ENCODE data around the gene MYBPC3.

The MYBPC3 gene

GRCh38 chr11:47372422-47372821 is 19.9 kb upstream of the MYBPC3 start:
- H3K4me3 ChIP-seq (ENCODE audit: low read depth, low read length): no peak overlapping the region
- TF ChIP-seq CTCF (IDR thresholded peaks at IDR 0.05; ENCODE audit: borderline replicate concordance, insufficient read depth, low read depth, low read length): no peak

GRCh38 chr11:47369676-47370075 is 17.2 kb upstream of the MYBPC3 start:
- TF ChIP-seq CTCF (IDR thresholded peaks at IDR 0.05; ENCODE audit: borderline replicate concordance, insufficient read depth, low read depth, low read length): no peak
- no peak overlapping the region for H3K4me3 ChIP-seq (ENCODE audit: low read depth, low read length)

DNA sequence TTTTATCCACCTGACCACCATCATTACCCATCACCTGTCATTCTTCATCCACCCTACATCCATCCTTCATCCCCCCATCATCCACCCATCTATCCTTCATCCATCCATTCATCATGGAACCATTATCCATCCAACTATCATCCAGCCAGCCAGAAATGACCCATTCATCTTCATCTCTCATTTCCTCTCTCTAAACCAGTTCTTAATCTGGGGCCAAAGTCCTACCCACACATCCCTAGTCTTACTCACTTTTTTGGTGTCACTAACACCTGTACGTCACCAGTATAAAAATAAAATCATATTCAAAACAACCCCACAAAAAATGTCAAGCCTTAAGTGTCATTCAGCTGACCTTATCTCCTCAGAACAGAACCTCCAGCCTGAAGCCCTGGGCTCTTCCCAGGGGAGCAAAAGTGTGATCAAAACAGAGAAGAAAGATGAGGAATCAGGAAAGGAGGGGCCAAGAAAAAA is 13.6 kb upstream of the MYBPC3 start:
- no peak overlapping the region for H3K4me3 ChIP-seq (ENCODE audit: low read depth, low read length)
- no peak for TF ChIP-seq CTCF (IDR thresholded peaks at IDR 0.05; ENCODE audit: borderline replicate concordance, insufficient read depth, low read depth, low read length)

DNA sequence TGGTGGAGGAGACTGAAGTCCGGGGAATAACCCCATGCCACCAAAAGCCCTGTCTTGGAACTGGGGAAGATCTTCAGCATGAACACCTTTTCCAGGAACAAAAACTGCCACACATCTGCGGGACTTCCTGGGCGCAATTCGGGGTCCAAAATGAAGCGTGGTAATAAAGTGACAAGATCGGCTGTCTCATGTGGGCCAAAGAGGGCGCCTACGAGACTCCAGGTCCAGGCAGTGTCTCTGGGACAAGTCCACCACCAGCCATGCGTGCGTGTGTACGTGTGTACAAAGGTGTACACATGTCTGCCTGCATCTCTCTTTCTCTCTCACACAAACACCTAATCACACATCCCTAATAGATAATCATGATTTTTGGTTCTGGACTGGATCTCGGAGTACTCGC is 8.9 kb upstream of the MYBPC3 start:
- no peak overlapping the region for H3K4me3 ChIP-seq (ENCODE audit: low read depth, low read length)
- no peak for TF ChIP-seq CTCF (IDR thresholded peaks at IDR 0.05; ENCODE audit: borderline replicate concordance, insufficient read depth, low read depth, low read length)

DNA sequence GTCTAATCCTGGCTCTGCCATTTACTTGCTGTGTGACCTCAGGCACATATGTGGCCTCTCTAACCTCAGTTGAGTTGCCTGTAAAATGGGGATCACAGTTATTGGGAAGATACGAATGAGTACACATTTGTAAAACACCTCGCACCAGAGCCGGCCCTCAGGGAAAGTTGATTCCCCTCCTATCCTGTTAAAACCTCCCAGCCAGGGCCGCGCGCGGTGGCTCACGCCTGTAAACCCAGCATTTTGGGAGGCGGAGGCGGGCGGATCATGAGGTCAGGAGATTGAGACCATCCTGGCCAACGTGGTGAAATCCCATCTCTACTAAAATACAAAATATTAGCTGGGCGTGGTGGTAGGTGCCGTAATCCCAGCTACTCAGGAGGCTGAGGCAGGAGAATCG is 7.8 kb upstream of the MYBPC3 start:
- no peak for TF ChIP-seq CTCF (IDR thresholded peaks at IDR 0.05; ENCODE audit: borderline replicate concordance, insufficient read depth, low read depth, low read length)
- no peak overlapping the region for H3K4me3 ChIP-seq (ENCODE audit: low read depth, low read length)

DNA sequence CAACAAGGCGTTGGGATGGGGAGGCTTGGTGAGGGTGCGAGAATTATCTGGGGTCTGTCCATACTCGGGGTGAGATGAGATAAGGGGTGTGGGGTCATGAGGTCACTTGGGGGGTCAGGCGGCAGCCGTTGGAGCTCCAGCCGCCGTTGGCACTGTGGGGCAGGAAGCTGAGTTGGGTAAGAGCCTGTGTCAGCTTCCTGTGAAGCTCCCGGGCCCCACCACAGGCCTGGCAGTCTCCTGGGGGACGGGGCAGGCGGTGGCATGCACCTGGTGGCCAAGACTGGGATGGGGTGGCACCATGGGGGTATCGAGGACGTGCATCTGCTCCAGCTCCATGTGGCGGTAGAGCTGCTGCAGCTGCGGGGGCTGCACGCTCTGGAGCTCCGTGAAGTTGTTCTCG is 7.1 kb upstream of the MYBPC3 start:
- H3K4me3 ChIP-seq (ENCODE audit: low read depth, low read length): no peak overlapping the region
- TF ChIP-seq CTCF (IDR thresholded peaks at IDR 0.05; ENCODE audit: borderline replicate concordance, insufficient read depth, low read depth, low read length): no peak

DNA sequence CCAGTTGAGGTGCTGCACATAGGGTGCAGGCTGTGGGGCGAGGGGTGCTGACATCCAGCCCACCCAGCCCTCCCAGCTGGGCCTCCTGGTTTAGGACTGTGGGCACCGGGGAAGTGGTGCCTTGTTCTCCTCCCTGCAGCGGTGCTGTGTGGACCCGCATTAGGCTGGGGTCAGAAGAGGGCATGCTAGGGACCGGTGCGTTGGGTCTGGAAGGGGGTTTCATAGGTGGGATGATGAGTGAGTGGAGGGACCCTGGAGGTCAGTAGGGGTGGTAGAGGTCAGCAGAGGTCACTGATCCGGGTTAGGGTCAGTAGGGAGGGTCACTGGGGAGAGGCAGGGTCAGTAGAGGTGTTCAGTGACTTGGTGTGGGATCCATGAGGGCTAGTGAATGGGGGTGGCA is 6.7 kb upstream of the MYBPC3 start:
- H3K4me3 ChIP-seq (ENCODE audit: low read depth, low read length): no peak overlapping the region
- TF ChIP-seq CTCF (IDR thresholded peaks at IDR 0.05; ENCODE audit: borderline replicate concordance, insufficient read depth, low read depth, low read length): no peak
